NCI-H1417 (cell line): ENCODE results near the gene PRKAB2.
"Not testable (repeated sequence)": the region's sequence is repeated elsewhere in the genome, so short reads cannot be mapped to it uniquely, and the experiment has no call there.

Source experiments
- DNase-seq, 3 experiments: peaks; one replicate each; lab custom pipeline; 2025; lab: John Stamatoyannopoulos, UW

Gene PRKAB2

DNA sequence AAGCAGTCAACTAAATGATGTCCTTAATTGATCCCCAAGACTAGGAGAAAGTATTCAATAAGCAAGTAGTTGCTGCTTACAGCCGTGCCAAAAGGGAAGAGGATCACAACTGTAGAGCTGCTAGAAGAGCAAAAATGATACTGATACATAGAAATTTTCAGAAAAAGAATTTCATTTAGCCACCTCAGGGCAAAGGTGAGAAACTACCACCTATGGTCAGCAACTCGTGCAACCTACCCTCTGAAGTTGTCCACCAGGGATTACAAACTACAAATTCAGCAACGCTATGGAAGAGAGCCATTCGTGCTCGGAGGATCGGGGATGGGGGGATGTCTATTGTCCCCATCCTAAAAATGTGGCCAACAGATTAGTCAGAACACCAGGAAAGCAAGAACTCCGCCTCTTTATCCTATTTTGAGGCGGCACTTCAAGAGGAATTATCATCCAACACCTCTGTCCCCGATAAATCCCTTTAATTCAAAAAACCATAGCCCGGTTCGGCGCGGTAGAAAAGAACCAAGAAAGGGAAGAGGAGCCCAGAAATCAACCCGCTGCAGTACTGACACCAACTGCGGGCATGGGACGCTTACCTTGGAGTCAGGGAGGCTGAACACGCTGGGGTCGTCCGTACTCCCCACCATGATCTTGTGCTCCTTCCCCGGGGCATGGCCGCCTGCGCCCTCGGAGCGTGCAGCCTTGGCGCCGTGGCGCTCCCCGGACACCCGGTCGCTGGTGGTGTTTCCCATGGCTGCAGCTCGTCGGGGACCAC lies 687 bp downstream of the PRKAB2 start:
- DNase-seq: peak; percentile 36 to 63 (median 38)

DNA sequence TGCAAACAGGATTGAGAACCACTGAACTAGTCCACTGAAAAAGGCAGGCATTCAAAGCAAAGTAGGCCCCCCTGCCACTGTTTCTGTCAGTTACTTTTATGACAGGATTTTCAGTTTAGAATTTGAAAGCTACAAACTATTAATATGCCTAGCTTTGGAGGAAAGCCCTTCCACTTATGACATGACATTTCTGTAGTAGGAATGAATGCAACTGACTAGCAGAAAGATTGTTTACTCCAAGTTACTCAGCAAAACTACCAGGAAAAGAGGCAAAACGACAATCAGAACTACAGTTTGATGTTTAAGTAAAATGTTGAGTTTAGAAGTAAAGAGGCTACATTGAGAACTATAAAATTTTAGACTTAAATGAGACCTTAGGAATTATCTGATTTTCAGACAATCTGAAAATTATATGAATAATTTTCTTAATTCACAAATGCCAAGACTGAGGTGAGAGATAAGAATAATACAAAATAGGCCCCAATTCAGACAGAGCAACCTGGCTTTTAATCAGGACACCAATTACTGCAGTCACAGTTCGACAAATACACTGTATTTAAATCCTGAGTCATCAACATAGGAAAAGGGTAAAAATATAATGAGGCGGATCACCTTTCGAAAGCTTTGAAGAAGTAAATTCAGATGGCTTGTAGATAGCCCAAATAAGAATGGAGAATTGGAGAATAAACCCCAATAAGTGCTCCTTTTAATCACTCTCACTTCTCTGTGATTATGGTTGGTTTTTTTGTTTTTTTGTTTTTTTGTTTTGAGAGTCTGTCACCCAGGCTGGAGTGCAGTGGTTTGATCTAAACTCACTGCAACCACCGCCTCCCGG lies 2.2 kb downstream of the PRKAB2 start:
- DNase-seq: no peak

DNA sequence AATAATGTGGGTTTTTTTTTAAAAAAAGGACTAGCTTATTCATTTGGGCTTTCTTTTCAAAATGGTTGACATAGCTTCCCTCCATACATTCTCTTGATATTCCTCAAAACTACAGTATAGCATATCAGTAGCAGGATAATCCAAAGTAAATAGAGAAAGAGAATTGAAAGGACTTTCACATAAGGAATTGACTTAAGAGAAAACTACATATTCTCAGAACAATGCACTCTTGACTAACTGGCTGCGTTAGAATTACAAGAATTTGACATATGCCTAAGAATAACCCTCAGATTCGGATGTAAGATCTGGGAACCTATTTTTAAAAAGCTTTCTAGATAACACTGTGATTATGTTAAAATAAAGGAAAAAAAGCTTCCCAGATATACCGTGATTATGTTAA lies 3.1 kb downstream of the PRKAB2 start:
- DNase-seq: no peak

DNA sequence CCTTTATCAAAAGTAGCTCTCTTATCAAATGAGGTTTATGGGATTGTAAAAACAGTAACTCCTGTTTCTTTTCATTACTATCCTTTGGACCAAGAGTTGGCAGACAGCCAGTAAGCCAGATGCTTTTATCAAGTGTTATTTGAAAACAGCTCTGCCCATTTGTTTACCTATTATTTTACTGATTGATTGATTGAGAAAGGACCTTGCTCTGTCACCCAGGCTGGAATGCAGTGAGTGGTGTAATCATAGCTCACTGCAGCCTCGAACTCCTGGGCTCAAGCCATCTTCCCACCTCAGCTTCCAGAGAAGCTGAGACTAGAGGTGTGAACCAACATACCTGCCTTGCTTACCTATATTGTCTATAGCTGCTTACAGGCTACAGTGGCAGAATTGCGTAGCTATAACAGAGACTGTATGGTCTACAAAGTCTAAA lies 3.6 kb downstream of the PRKAB2 start:
- DNase-seq: peak in 2 of 3 experiments; percentile 36 to 87

DNA sequence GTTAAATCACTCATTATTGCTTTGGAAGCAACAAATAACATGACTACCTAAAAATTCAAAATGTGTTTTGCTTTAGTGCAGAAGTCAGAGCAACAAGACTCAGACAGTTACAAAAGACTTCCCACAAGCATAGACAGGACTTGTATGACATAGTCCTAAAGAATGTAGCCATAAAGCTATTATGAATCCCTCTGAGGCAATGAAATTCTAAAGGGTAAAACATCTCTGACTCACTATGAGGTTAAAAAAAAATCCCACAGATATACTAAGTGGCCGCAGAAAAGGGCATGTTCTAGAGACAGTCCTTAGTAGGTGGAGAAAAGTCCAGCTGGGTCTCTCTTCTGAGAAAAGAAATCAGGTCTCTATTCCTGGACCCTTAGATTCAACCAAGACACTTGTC lies 4.9 kb downstream of the PRKAB2 start:
- DNase-seq: no peak

DNA sequence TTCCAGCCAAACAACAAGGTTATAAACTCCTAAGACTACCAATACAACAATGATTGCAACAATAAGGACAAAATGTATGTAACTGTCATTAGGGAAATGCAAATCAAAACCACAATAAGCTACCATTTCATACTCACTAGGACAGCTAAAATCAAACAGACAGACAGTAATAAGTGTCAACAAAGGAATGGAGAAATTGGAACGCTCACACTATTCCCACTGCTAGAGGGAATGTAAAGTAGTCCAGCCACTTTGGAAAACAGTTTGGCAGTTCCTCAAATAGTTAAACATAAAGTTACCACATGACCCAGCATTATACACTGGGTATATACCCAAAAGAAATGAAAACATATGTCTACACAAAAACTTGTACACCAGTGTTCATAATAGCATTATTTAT lies 9.3 kb downstream of the PRKAB2 start:
- DNase-seq: no peak

DNA sequence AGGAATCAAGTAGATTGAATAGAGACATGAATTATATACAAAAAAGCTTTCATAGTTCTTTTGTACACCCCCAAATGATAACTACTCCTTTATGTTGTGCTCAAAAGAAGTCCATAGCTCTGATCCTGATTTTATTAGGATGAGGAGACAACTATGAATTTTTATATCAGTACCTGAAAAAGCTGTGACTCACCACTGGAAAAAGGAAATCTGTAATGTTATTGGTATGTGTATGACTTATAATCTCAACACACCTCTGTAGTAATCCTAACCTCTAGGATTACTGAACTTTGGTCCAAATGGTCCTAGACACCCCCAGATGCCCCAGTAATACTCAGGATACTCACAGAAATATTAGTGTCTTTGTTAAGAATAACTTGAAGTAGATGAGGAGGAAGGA lies 10.2 kb downstream of the PRKAB2 start:
- DNase-seq: no peak

GRCh38 chr1:147157116-147157515 lies 15.2 kb downstream of the PRKAB2 start:
- not testable (repeated sequence) for DNase-seq

DNA sequence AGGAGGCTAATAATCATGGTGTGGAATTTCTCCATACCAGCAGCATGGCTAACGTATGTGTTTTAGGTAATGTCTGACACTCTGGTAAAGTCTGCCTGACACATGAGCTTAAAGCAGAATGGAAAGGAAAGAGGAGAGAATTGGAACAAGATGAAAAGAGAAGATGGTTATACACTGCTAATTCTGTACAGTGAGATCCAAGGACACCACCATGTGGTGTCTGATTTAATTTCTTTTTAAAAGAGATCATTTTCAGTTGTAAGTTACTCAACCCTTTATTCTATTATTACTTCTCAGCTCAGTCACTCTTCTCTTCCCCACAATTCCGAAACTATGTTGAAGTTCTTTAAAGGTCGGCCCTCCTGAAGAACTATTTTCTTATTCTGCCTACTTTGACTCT lies 15.6 kb downstream of the PRKAB2 start:
- peak in 1 of 3 experiments; percentile 6 for DNase-seq

DNA sequence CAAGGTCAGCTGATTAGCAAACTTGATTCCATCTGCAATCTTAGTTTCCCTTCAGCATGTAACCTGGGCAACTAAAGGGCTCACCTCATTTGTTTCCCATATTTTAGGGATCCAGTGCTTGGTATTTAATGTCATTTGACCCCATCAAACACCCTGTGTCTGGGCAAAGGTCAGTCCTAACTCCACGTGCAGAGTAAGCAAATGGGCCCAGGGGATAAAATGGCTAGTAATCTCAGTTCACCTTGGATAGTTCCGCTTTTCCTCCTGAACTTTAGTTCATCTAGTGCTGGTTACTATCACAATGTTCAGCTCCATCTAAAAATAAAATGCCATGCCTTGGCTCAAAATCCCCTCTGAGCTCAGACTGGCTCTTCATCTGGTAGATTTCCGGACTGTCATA lies 19.5 kb downstream of the PRKAB2 start:
- no peak for DNase-seq

- no peak for DNase-seq
These were observed 21.0 kb downstream of the PRKAB2 start for GRCh38 chr1:147151244-147151643.

DNA sequence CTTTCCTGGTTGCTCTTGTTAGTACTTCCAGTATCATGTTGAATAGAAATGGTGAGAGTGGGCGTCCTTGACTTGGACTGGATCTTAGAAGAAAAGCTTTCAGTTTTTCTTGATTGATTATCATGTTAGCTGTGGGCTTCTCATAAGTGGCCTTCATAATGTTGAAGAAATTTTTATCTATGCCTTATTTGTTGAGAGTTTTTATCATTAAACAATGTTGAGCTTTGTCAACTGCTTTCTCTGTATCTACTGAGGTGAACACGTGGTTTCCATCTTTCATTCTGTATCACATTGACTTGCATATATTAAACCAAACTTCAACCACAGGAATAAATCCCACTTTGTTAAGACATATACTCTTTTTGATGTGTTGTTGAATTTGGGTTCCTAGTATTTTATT lies 29.4 kb downstream of the PRKAB2 start:
- no peak for DNase-seq

- DNase-seq: not testable (repeated sequence)
These were observed 41.5 kb downstream of the PRKAB2 start for GRCh38 chr1:147130721-147131120.

DNA sequence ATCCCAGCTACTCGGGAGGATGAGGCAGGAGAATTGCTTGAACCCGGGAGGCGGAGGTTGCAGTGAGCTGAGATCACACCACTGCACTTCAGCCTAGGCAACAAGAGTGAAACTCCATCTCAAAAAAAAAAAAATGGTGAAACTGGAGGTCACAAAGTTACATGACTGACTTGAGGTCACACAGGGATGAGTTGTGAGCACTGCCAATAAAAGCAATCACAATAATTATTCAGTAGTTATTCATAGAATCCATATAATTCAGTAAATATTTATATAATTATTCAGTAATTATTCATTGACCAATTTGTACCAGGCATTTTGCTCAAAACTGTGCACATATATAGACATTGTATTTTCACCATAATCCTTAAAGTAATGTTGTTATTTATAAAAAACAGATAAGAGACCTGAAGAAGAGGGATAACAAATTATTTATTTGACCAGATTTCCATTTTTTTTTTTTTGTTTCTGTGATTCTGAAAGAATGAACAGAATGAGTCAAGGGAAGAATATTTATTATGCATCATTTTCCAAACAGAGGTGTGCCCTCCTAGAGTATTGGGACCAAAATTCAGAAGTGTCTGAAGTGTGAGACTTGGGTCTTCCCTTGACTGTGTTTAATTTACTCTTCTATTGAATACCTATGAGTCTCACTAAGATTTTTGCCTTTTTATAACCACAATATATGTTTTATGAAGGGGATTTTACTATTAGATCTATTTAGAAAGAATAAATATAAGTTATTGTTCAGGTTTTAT lies 43.0 kb downstream of the PRKAB2 start:
- DNase-seq: no peak

GRCh38 chr1:147124266-147124665 lies 48.0 kb downstream of the PRKAB2 start:
- no peak for DNase-seq

GRCh38 chr1:147117109-147117508 lies 55.2 kb downstream of the PRKAB2 start:
- DNase-seq: no peak

GRCh38 chr1:147115496-147115895 lies 56.8 kb downstream of the PRKAB2 start:
- no peak for DNase-seq

- DNase-seq: not testable (repeated sequence)
These were observed 57.2 kb downstream of the PRKAB2 start for GRCh38 chr1:147115079-147115478.

DNA sequence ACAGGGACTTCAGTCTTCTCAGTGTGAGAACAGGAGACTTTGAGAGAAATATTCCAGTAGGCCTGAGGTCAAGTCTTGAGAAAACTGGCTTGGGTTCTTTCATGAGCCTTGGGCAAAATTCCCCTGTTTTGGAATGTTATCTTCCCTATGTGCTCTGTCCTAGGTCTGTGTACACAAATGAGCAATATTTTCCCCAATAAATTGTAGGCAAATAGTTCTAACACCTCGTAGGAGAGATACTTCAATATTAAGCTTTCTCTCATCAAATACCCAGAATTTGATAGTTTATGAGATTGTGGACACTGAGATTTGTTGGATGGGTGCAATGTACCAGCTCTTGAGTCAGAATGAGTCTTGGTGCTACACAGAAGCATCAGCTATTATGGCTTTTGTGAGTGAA lies 57.9 kb downstream of the PRKAB2 start:
- not testable (repeated sequence) for DNase-seq

DNA sequence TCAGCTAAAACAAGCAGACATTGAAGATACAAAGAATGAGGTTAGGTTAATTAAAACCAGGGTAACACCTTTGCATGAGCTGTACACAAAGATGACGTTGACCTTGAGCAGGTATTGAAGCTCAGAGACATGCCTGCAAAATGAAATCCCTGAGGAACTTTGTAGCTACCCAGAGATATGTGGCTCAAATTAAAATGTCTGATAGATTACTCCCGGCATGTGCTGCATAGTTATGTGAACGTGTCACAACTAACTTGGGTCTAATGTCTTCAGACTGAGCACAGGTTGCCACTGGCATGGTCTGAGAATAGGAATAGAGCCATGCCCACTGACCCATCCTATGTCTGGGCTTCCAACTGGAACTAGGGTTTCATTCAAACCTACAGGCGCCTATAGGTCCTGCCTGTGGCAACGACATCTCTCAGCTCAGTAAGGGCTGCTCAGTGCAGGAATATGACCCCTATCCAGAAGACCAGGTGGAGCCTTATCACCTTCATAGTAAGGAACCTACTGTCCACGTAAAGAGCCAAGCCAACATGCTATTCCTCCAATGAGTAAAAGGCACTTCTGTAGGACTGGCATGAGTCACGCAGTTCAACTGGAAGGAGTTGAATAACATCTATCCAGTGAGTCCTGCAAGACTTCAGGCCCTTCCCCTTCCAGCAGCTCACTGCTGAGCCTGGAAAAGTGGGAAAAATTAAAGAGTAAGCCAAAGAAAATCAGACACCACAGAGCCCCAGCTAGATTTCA lies 60.7 kb downstream of the PRKAB2 start:
- no peak for DNase-seq

DNA sequence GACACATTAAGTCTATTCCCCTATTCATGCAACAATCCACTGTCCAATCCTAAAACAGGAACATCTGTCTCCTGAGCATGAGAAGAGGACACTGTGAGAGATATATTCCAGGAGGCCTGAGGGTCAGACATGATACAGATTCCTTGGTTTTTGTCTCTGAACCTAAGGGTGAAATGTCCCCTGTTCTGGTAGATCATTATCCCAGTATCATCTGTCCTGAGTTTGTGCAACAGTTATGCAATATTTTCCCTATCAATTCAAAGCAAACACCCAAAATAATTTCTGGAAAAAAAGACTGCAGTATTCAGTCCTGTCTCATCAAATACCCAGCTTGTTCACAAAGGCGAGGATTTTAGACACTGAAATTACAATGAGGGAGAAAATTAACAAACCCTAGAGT lies 61.4 kb downstream of the PRKAB2 start:
- DNase-seq: no peak

DNA sequence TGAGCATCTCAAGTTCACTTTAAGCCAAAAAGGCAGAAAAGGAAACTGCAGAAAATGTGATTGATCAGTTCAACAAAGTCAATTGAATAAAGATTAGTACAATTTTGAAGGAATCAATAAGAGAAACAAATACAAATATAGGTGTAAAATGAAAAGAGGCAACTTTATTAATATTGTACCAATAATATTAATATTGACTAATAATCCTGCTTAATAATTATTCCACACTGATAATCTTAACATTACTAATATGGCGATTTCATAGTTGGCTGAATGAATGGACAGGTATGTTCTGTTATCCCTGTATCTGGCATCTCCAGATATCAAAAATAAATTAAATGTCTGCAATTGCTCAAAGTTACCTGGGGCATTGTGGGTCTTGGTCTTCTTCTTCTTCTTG lies 61.8 kb downstream of the PRKAB2 start:
- no peak for DNase-seq
